ENCODE results near the gene CCPG1. TPM values are rescaled to one million over a fixed set of nuclear protein-coding genes. Genes with fewer than 3 reads are reported as not detected.

Gene CCPG1
- polyA plus RNA-seq, 1 donor (not counting 4 experiments of a cell fraction or from before 2014, with no cell fraction given): 12.4 TPM

DNA sequence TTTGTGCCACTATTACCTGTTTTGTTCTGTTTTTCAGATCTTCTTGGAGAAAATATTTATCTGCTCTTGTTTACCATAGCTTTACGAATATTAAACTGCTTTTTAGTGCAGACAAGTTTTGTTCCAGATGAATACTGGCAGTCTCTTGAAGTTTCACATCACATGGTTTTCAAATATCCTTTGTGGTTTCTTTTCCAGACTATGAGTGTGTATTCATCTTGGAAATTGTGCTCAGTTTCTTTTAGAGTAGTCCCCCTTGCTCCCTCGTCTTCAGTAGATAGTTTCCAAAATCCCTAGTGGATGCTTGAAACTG lies 88.0 kb downstream of the CCPG1 start:
- DNase-seq (ENCODE audit: low read depth, low spot score): no peak
- H3K27ac ChIP-seq (ENCODE audit: control insufficient read depth, insufficient read depth, low read length): no peak overlapping the region
- no peaks in the 10 kb centered on the region for H3K36me3 ChIP-seq (ENCODE audit: control insufficient read depth in 2 of 2, extremely low read depth in 1 of 2, insufficient read depth in 2 of 2, low read length in 2 of 2)
- no peaks in the 10 kb centered on the region for H3K9me1 ChIP-seq (ENCODE audit: control insufficient read depth, extremely low read depth, insufficient read depth, low read length)
- dilution Hi-C loops (cut with MboI; ENCODE audit: extremely low pct_ligation_motif_present, low sequenced_read_pairs): no loop called here
- H3K4me1 ChIP-seq (ENCODE audit: control insufficient read depth, extremely low read depth, insufficient read depth, low read length): peaks cover 8% of the 10 kb centered on the region
- TF ChIP-seq CTCF (optimal IDR thresholded peaks at IDR 0.05 in 1 of 3, IDR thresholded peaks at IDR 0.05 in 1 of 3, conservative IDR thresholded peaks at IDR 0.05 in 1 of 3; ENCODE audit: extremely low read depth in 1 of 3, insufficient read depth in 2 of 3, low read length in 3 of 3) (no peak), EZH2 (IDR thresholded peaks at IDR 0.05; ENCODE audit: low read length) (no peak)
- FAIRE-seq: no peak
- H3K79me2 ChIP-seq (ENCODE audit: control insufficient read depth, insufficient read depth, low read length): peaks cover 28% of the 10 kb centered on the region
- H3K4me2 ChIP-seq (ENCODE audit: control insufficient read depth, extremely low read depth, insufficient read depth, low read depth, low read length): peak overlapping the region; percentile 87
- H3K9ac ChIP-seq (ENCODE audit: control insufficient read depth, extremely low read depth, insufficient read depth, low read length): peak overlapping the region; percentile 43
- H3K9me3 ChIP-seq (ENCODE audit: control insufficient read depth, low read depth, low read length): no peaks in the 10 kb centered on the region
- peak overlapping the region; percentile 20 for H2AFZ ChIP-seq (ENCODE audit: control insufficient read depth, low read length)
- no peaks in the 10 kb centered on the region for H4K20me1 ChIP-seq (ENCODE audit: control insufficient read depth, extremely low read depth, insufficient read depth, low read length)
- H3K27me3 ChIP-seq (ENCODE audit: control insufficient read depth, extremely low read depth, insufficient read depth, low read length): no peaks in the 10 kb centered on the region
- H3K4me3 ChIP-seq (ENCODE audit: control insufficient read depth in 2 of 3, extremely low read depth in 1 of 3, insufficient read depth in 2 of 3, low read depth in 1 of 3, low read length in 3 of 3): peak overlapping the region; percentile 88 to 98 (median 94)

DNA sequence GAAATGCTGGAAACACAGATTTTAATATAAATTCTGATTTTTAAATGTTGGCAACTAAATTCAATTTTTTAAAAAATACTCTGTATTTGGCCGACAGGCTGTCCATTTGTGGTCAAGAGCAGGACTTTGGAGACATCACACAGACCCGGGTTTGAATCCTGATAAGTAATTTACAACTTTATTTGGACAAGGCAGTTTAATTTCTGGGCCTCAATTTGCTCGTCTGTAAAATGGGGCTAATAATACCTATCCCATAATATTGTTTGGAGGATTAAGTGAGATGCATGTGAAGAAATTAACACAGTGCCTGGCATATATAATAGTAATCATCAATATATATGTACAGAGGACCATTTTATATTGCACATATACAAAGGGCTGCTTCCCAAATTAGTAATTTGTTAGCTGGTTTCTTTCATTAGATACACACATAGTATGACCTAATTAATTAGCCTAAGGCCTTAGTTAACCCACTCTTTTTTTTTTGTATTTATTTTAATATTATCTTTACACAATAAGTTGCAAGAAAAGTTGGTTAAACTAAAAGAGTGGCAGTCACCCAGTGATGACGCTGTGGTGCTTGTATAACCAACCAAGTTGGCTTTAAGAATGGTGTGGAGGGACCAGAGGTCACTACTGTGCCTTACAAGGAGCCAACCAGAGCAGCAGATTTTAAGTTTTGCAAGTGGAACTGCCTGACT lies 88.5 kb downstream of the CCPG1 start:
- FAIRE-seq (no peak), DNase-seq (ENCODE audit: low read depth, low spot score) (no peak)
- Histone ChIP-seq H2AFZ (ENCODE audit: control insufficient read depth, low read length) (peak overlapping the region; percentile 98), H3K4me2 (ENCODE audit: control insufficient read depth, extremely low read depth, insufficient read depth, low read depth, low read length) (peak overlapping the region; percentile 87), H3K9me3 (ENCODE audit: control insufficient read depth, low read depth, low read length) (no peaks in the 10 kb centered on the region), H3K4me1 (ENCODE audit: control insufficient read depth, extremely low read depth, insufficient read depth, low read length) (peaks cover 8% of the 10 kb centered on the region), H3K79me2 (ENCODE audit: control insufficient read depth, insufficient read depth, low read length) (peaks cover 28% of the 10 kb centered on the region), H3K27me3 (ENCODE audit: control insufficient read depth, extremely low read depth, insufficient read depth, low read length) (no peaks in the 10 kb centered on the region), H3K4me3 (ENCODE audit: control insufficient read depth in 2 of 3, extremely low read depth in 1 of 3, insufficient read depth in 2 of 3, low read depth in 1 of 3, low read length in 3 of 3) (peak overlapping the region; percentile 88 to 98 (median 94)), H3K27ac (ENCODE audit: control insufficient read depth, insufficient read depth, low read length) (peak overlapping the region; percentile 98), H4K20me1 (ENCODE audit: control insufficient read depth, extremely low read depth, insufficient read depth, low read length) (no peaks in the 10 kb centered on the region), H3K9ac (ENCODE audit: control insufficient read depth, extremely low read depth, insufficient read depth, low read length) (peak overlapping the region; percentile 98), H3K36me3 (ENCODE audit: control insufficient read depth in 2 of 2, extremely low read depth in 1 of 2, insufficient read depth in 2 of 2, low read length in 2 of 2) (no peaks in the 10 kb centered on the region), H3K9me1 (ENCODE audit: control insufficient read depth, extremely low read depth, insufficient read depth, low read length) (no peaks in the 10 kb centered on the region)
- dilution Hi-C loops (cut with MboI; ENCODE audit: extremely low pct_ligation_motif_present, low sequenced_read_pairs): no loop called here
- TF ChIP-seq CTCF (optimal IDR thresholded peaks at IDR 0.05 in 1 of 3, IDR thresholded peaks at IDR 0.05 in 1 of 3, conservative IDR thresholded peaks at IDR 0.05 in 1 of 3; ENCODE audit: extremely low read depth in 1 of 3, insufficient read depth in 2 of 3, low read length in 3 of 3): no peak
- TF ChIP-seq EZH2 (IDR thresholded peaks at IDR 0.05; ENCODE audit: low read length): no peak
